ENCODE measurements around the gene FRAT2. TPM values are rescaled to one million over a fixed set of nuclear protein-coding genes. Genes with fewer than 3 reads are reported as not detected.

The FRAT2 gene
- total and polyA plus RNA-seq, 2 of the 4 experiments (the other 2 are of a cell fraction), result 2.0 to 2.5 TPM

DNA sequence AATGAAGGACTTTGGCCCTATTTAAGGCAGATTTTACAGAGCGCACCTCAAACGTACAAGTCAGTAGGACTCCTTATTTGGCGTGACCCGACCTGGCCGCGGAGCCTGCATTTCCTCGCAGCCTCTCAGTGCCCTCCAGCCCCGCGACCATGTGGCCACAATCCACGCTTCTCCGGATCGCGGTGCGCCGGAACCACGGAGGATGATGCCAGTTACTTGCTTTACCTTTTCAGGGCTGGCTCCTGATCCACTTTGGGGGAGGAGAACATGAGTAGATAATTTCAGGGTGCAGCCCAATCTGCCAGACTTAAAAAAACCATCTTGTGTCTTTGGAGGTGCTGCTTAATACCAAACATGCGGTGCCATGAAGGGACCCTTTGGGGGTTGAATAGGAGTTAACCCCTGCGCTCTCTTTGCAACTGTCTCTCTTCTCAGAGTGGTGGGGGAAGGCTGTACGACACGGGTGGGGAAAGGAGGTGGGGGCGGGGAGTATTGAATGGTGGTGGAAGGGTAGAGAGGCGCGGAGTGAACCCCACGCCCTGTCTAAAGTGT, 14.0 kb downstream of the FRAT2 start:
- H3K4me3 ChIP-seq (ENCODE audit: insufficient read depth, low read depth, low read length), result no peak overlapping the region
- no peak for DNase-seq

More for the DNA sequence above, 14.0 kb downstream of the FRAT2 start:
- intact Hi-C loops (cut with micrococcal nuclease), result no loop called here
- Histone ChIP-seq H2BK5ac (ENCODE audit: low read depth, low read length, poor library complexity, severe bottlenecking) (no peak overlapping the region), H3K9me1 (ENCODE audit: insufficient read depth, low read length) (no peaks in the 10 kb centered on the region), H3K18ac (ENCODE audit: low read depth, low read length) (no peak overlapping the region), H3K79me1 (ENCODE audit: low read depth in 1 of 2, low read length in 2 of 2) (peaks cover 7% of the 10 kb centered on the region in 2 experiments; a peak in 2 of 4 replicates), H2AFZ (replicated peaks; ENCODE audit: low read length, poor library complexity) (peak overlapping the region; percentile 99), H3K9ac (ENCODE audit: low read depth, low read length) (peak overlapping the region; percentile 43; the same call in 1 of the 2 replicates), H3K56ac (ENCODE audit: extremely low read depth, insufficient read depth, low read length) (no peak overlapping the region; the same call in 1 of the 2 replicates), H4K5ac (ENCODE audit: low read depth, low read length) (no peak overlapping the region), H4K20me1 (ENCODE audit: insufficient read depth, low read length) (no peaks in the 10 kb centered on the region), H3K4ac (ENCODE audit: low read depth, low read length) (no peak overlapping the region), H3K14ac (replicated peaks; ENCODE audit: low read depth, low read length) (peak overlapping the region; percentile 55; the same call in 1 of the 2 replicates), H3K4me1 (ENCODE audit: control insufficient read depth, insufficient read depth, low read length) (peaks cover 8% of the 10 kb centered on the region; the same call in 1 of the 2 replicates), H2BK120ac (ENCODE audit: low read depth, low read length) (no peak overlapping the region), H2AK5ac (ENCODE audit: low read depth, low read length) (no peak overlapping the region), H3K27ac (ENCODE audit: insufficient read depth, low read length) (no peak overlapping the region), H3K4me2 (ENCODE audit: low read depth, low read length) (peak overlapping the region; percentile 77), H3K27me3 (ENCODE audit: control insufficient read depth, insufficient read depth, low read length) (no peaks in the 10 kb centered on the region), H3K23ac (ENCODE audit: low read depth, low read length) (peak overlapping the region; percentile 82), H3K9me3 (ENCODE audit: control insufficient read depth, insufficient read depth, low read length) (no peaks in the 10 kb centered on the region), H3K36me3 (ENCODE audit: control insufficient read depth, insufficient read depth, low read length) (no peaks in the 10 kb centered on the region), H2AK9ac (replicated peaks; ENCODE audit: low read depth, low read length, poor library complexity) (peak overlapping the region; percentile 17), H2BK15ac (ENCODE audit: low read depth, low read length) (no peak overlapping the region), H4K91ac (ENCODE audit: insufficient read depth, low read depth, low read length) (no peak overlapping the region), H2BK20ac (ENCODE audit: low read depth, low read length) (no peak overlapping the region), H4K8ac (ENCODE audit: low read depth in 2 of 2, low read length in 2 of 2) (peak overlapping the region; percentile 37 to 39; a peak in 2 of 4 replicates)
- TF ChIP-seq RFX5 (IDR thresholded peaks at IDR 0.05; ENCODE audit: low read depth, low read length) (no peak), NFE2L2 (IDR thresholded peaks at IDR 0.05; ENCODE audit: low read depth, low read length) (no peak), SMC3 (IDR thresholded peaks at IDR 0.05; ENCODE audit: low read depth, low read length) (no peak), BHLHE40 (IDR thresholded peaks at IDR 0.05; ENCODE audit: low read depth, low read length) (no peak), POLR2A (IDR thresholded peaks at IDR 0.05; ENCODE audit: low read depth, low read length) (no peak), MAFK (IDR thresholded peaks at IDR 0.05; ENCODE audit: low read depth, low read length) (no peak), MXI1 (IDR thresholded peaks at IDR 0.05; ENCODE audit: borderline replicate concordance, low read depth, low read length) (no peak), RAD21 (IDR thresholded peaks at IDR 0.05; ENCODE audit: low read length) (no peak), FOS (IDR thresholded peaks at IDR 0.05; ENCODE audit: low read depth, low read length) (no peak), CEBPB (IDR thresholded peaks at IDR 0.05; ENCODE audit: low read depth, low read length) (no peak), RCOR1 (IDR thresholded peaks at IDR 0.05; ENCODE audit: insufficient replicate concordance, low read length) (no peak), MAZ (IDR thresholded peaks at IDR 0.05; ENCODE audit: borderline replicate concordance, low read depth, low read length) (no peak)
- TF ChIP-seq, protein P1, sequence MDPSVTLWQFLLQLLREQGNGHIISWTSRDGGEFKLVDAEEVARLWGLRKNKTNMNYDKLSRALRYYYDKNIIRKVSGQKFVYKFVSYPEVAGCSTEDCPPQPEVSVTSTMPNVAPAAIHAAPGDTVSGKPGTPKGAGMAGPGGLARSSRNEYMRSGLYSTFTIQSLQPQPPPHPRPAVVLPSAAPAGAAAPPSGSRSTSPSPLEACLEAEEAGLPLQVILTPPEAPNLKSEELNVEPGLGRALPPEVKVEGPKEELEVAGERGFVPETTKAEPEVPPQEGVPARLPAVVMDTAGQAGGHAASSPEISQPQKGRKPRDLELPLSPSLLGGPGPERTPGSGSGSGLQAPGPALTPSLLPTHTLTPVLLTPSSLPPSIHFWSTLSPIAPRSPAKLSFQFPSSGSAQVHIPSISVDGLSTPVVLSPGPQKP (IDR thresholded peaks at IDR 0.05; ENCODE audit: borderline replicate concordance, low read depth, low read length), result no peak
- TF ChIP-seq, protein P2, sequence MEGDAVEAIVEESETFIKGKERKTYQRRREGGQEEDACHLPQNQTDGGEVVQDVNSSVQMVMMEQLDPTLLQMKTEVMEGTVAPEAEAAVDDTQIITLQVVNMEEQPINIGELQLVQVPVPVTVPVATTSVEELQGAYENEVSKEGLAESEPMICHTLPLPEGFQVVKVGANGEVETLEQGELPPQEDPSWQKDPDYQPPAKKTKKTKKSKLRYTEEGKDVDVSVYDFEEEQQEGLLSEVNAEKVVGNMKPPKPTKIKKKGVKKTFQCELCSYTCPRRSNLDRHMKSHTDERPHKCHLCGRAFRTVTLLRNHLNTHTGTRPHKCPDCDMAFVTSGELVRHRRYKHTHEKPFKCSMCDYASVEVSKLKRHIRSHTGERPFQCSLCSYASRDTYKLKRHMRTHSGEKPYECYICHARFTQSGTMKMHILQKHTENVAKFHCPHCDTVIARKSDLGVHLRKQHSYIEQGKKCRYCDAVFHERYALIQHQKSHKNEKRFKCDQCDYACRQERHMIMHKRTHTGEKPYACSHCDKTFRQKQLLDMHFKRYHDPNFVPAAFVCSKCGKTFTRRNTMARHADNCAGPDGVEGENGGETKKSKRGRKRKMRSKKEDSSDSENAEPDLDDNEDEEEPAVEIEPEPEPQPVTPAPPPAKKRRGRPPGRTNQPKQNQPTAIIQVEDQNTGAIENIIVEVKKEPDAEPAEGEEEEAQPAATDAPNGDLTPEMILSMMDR (conservative IDR thresholded peaks at IDR 0.05; ENCODE audit: low read depth, low read length), result no peak
- TF ChIP-seq, protein P3, sequence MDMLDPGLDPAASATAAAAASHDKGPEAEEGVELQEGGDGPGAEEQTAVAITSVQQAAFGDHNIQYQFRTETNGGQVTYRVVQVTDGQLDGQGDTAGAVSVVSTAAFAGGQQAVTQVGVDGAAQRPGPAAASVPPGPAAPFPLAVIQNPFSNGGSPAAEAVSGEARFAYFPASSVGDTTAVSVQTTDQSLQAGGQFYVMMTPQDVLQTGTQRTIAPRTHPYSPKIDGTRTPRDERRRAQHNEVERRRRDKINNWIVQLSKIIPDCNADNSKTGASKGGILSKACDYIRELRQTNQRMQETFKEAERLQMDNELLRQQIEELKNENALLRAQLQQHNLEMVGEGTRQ (IDR thresholded peaks at IDR 0.05; ENCODE audit: low read depth, low read length), result no peak
- ATAC-seq (ENCODE audit: low read depth), result no peak
- dilution Hi-C loops (cut with HindIII; ENCODE audit: low sequenced_read_pairs, unreplicated experiment), result no loop called here
- in situ Hi-C loops (cut with MboI; ENCODE audit: low sequenced_read_pairs), result no loop called here
- no TSS peak for BruUV-seq (replicated peaks)
- POLR2A ChIA-PET (ENCODE audit: unreplicated experiment), result no interaction called here
- 13% methylated on average over 10 of the region's 24 CpGs; no CpG with 5 or more reads in 1 of the 2 experiments for WGBS, 2 experiments (ENCODE audit: extremely low coverage in 2 of 2, insufficient read length in 1 of 2)
- CTCF ChIA-PET, result interaction anchor here (1.1 to 1.9 kb wide), 2 partner anchors 13 to 48 kb away, joined by 6 to 8 read pairs; no protein-coding TSS in a partner anchor
